ENCODE data around the gene HOXB1. TPM values are rescaled to one million over a fixed set of nuclear protein-coding genes. Genes with fewer than 3 reads are reported as not detected.

Gene HOXB1
- under 0.01 TPM in 1 of 2 replicates, not detected in the other for total RNA-seq

GRCh38 chr17:48530887-48531272 lies at the start of gene HOXB1:
Gene HOXB1, minus strand, starts transcription at chr17:48531011. Its CDS starts 107 bp downstream, at chr17:48530904.
- DNase-seq (ENCODE audit: low read depth) (no peak), FAIRE-seq (no peak)
- Histone ChIP-seq H3K4me3 (ENCODE audit: low read depth, low read length) (no peak within 1 kb of the TSS), H3K27me3 (ENCODE audit: control insufficient read depth, insufficient read depth, low read length) (peaks cover 55% of the 10 kb centered on the region), H3K36me3 (ENCODE audit: control insufficient read depth, insufficient read depth, low read length) (no peaks in the 10 kb centered on the region)
- no peak for TF ChIP-seq CTCF (IDR thresholded peaks at IDR 0.05; ENCODE audit: insufficient read depth, low read length, severe bottlenecking)

GRCh38 chr17:48579760-48580554 lies 49.1 kb upstream of the HOXB1 start:
- TF ChIP-seq CTCF (IDR thresholded peaks at IDR 0.05; ENCODE audit: insufficient read depth, low read length, severe bottlenecking), result no peak
- DNase-seq (ENCODE audit: low read depth) (peak; percentile 2), FAIRE-seq (no peak)
- Histone ChIP-seq H3K36me3 (ENCODE audit: control insufficient read depth, insufficient read depth, low read length) (no peaks in the 10 kb centered on the region), H3K4me3 (ENCODE audit: low read depth, low read length) (no peak overlapping the region), H3K27me3 (ENCODE audit: control insufficient read depth, insufficient read depth, low read length) (peaks cover 84% of the 10 kb centered on the region)

- peak; percentile 2 for DNase-seq (ENCODE audit: low read depth)
- Histone ChIP-seq H3K4me3 (ENCODE audit: low read depth, low read length) (no peak overlapping the region), H3K27me3 (ENCODE audit: control insufficient read depth, insufficient read depth, low read length) (peaks cover 84% of the 10 kb centered on the region), H3K36me3 (ENCODE audit: control insufficient read depth, insufficient read depth, low read length) (no peaks in the 10 kb centered on the region)
- no peak for TF ChIP-seq CTCF (IDR thresholded peaks at IDR 0.05; ENCODE audit: insufficient read depth, low read length, severe bottlenecking)
- FAIRE-seq, result no peak
Observed at GRCh38 chr17:48579471-48579759, 48.6 kb upstream of the HOXB1 start.

GRCh38 chr17:48578616-48579470 lies 48.0 kb upstream of the HOXB1 start:
- TF ChIP-seq CTCF (IDR thresholded peaks at IDR 0.05; ENCODE audit: insufficient read depth, low read length, severe bottlenecking), result no peak
- Histone ChIP-seq H3K27me3 (ENCODE audit: control insufficient read depth, insufficient read depth, low read length) (peaks cover 86% of the 10 kb centered on the region), H3K4me3 (ENCODE audit: low read depth, low read length) (no peak overlapping the region), H3K36me3 (ENCODE audit: control insufficient read depth, insufficient read depth, low read length) (no peaks in the 10 kb centered on the region)
- DNase-seq (ENCODE audit: low read depth) (no peak), FAIRE-seq (peak; percentile 23)

GRCh38 chr17:48577946-48578615 lies 47.3 kb upstream of the HOXB1 start, which contains the start of gene HOXB4:
Gene HOXB4, minus strand, starts transcription at chr17:48578350. Its CDS starts 31 bp downstream, at chr17:48578319.
- DNase-seq (ENCODE audit: low read depth) (no peak), FAIRE-seq (no peak)
- TF ChIP-seq CTCF (IDR thresholded peaks at IDR 0.05; ENCODE audit: insufficient read depth, low read length, severe bottlenecking), result no peak
- Histone ChIP-seq H3K36me3 (ENCODE audit: control insufficient read depth, insufficient read depth, low read length) (no peaks in the 10 kb centered on the region), H3K4me3 (ENCODE audit: low read depth, low read length) (no peak within 1 kb of the TSS), H3K27me3 (ENCODE audit: control insufficient read depth, insufficient read depth, low read length) (peaks cover 85% of the 10 kb centered on the region)
